Neuronal stem cell (in vitro differentiated cells): ENCODE data around the gene PDE1C.
"Not testable (repeated sequence)": the region's sequence is repeated elsewhere in the genome, so short reads cannot be mapped to it uniquely, and the experiment has no call there.

Experiments
- DNase-seq: peaks from one replicate; pipeline ENCODE4 v3.0.0-alpha.2; 2013; ENCODE audit warnings: low spot score
- H2AFZ ChIP-seq: one replicate; pipeline ENCODE4 v1.6.1; 2013; ENCODE audit warnings: mild to moderate bottlenecking, low read length, inconsistent platforms
- H2AK5ac ChIP-seq: 2 replicates; pipeline ENCODE4 v1.6.1; 2013; ENCODE audit warnings: low read depth, mild to moderate bottlenecking, inconsistent platforms, low read length, moderate library complexity, mixed read lengths
- H2BK120ac ChIP-seq: 2 replicates; pipeline ENCODE4 v1.6.1; 2013; ENCODE audit warnings: low read depth, mild to moderate bottlenecking, inconsistent platforms, low read length, moderate library complexity, mixed read lengths
- H2BK12ac ChIP-seq: one replicate; pipeline ENCODE4 v1.6.1; 2013; ENCODE audit warnings: low read length, inconsistent platforms
- H2BK15ac ChIP-seq: 2 replicates; pipeline ENCODE4 v1.6.1; 2013; ENCODE audit warnings: mild to moderate bottlenecking, low read length, inconsistent platforms, mixed read lengths
- H2BK5ac ChIP-seq: one replicate; pipeline ENCODE4 v1.6.1; 2013; ENCODE audit warnings: inconsistent platforms, mild to moderate bottlenecking, low read length, moderate library complexity
- H3K14ac ChIP-seq: one replicate; pipeline ENCODE4 v1.6.1; 2013; ENCODE audit warnings: low read length, inconsistent platforms
- H3K18ac ChIP-seq: 2 replicates; pipeline ENCODE4 v1.6.1; 2013; ENCODE audit warnings: low read length, inconsistent platforms
- H3K23ac ChIP-seq: 2 replicates; pipeline ENCODE4 v1.6.1; 2013; ENCODE audit warnings: low read depth, mild to moderate bottlenecking, mixed read lengths, low read length, inconsistent platforms; ENCODE audit not compliant: poor library complexity
- H3K27ac ChIP-seq: replicated peaks from 3 replicates; pipeline ENCODE4 v1.5.1; 2013; ENCODE audit warnings: low read length, inconsistent platforms
- H3K27me3 ChIP-seq, 3 experiments: 2 replicates each; pipeline ENCODE4 v1.6.1; 2013; ENCODE audit warnings: low read length in 3 of 3, mild to moderate bottlenecking in 2 of 3, inconsistent platforms in 1 of 3, low read depth in 1 of 3, mixed read lengths in 1 of 3, moderate library complexity in 1 of 3; ENCODE audit not compliant: control insufficient read depth in 3 of 3, insufficient read depth in 3 of 3
- H3K36me3 ChIP-seq, 2 donors: replicated peaks in 1 of 2; 2 replicates each; pipeline ENCODE4 v1.6.1; 2013; ENCODE audit warnings: low read length in 2 of 2; ENCODE audit not compliant: control insufficient read depth in 2 of 2, insufficient read depth in 2 of 2
- H3K4ac ChIP-seq: 2 replicates; pipeline ENCODE4 v1.6.1; 2013; ENCODE audit warnings: inconsistent platforms, mild to moderate bottlenecking, low read length, moderate library complexity
- H3K4me1 ChIP-seq, 2 donors: 1 replicate in 1 of 2; 2 replicates in 1 of 2; pipeline ENCODE4 v1.6.1; 2013; ENCODE audit warnings: low read length in 2 of 2, low read depth in 1 of 2; ENCODE audit not compliant: control insufficient read depth in 2 of 2, insufficient read depth in 1 of 2
- H3K4me2 ChIP-seq: one replicate; pipeline ENCODE4 v1.6.1; 2013; ENCODE audit warnings: mild to moderate bottlenecking, low read length, inconsistent platforms; ENCODE audit not compliant: insufficient read depth, poor library complexity, severe bottlenecking
- H3K4me3 ChIP-seq, 2 donors: 2 replicates each; pipeline ENCODE4 v1.5.1; 2013; ENCODE audit warnings: low read length in 2 of 2, mild to moderate bottlenecking in 2 of 2, inconsistent platforms in 1 of 2, moderate library complexity in 1 of 2
- H3K79me1 ChIP-seq: one replicate; pipeline ENCODE4 v1.6.1; 2013; ENCODE audit warnings: low read depth, mild to moderate bottlenecking, inconsistent platforms, low read length, moderate library complexity
- H3K9ac ChIP-seq: one replicate; pipeline ENCODE4 v1.6.1; 2013; ENCODE audit warnings: mild to moderate bottlenecking, low read depth, low read length, inconsistent platforms; ENCODE audit not compliant: poor library complexity
- H3K9me3 ChIP-seq, 2 donors: replicated peaks in 1 of 2; 2 replicates each; pipeline versions ENCODE3 to v1.6.1; 2013; ENCODE audit warnings: low read length in 2 of 2, mild to moderate bottlenecking in 2 of 2, inconsistent platforms in 1 of 2, low read depth in 1 of 2, mixed read lengths in 1 of 2, moderate library complexity in 1 of 2; ENCODE audit not compliant: control insufficient read depth in 2 of 2, insufficient read depth in 1 of 2
- H4K8ac ChIP-seq: one replicate; pipeline ENCODE4 v1.6.1; 2013; ENCODE audit warnings: low read depth, mild to moderate bottlenecking, inconsistent platforms, low read length, moderate library complexity
- H4K91ac ChIP-seq: one replicate; pipeline ENCODE4 v1.6.1; 2013; ENCODE audit warnings: low read length, low read depth, mild to moderate bottlenecking, inconsistent platforms; ENCODE audit not compliant: poor library complexity
- WGBS, 2 donors: extraction: QIAGEN DNeasy Blood & Tissue Kit; methylation state at CpG; one replicate each; pipeline ENCODE4 v1.1.7; 2013; ENCODE audit warnings: missing lambda C conversion rate in 2 of 2, mixed read lengths in 1 of 2; ENCODE audit not compliant: insufficient read length in 2 of 2, insufficient replicate concordance in 1 of 2; ENCODE audit errors: extremely low coverage in 2 of 2; 5-methylcytosine and 5-hydroxymethylcytosine counted together

Gene PDE1C

DNA sequence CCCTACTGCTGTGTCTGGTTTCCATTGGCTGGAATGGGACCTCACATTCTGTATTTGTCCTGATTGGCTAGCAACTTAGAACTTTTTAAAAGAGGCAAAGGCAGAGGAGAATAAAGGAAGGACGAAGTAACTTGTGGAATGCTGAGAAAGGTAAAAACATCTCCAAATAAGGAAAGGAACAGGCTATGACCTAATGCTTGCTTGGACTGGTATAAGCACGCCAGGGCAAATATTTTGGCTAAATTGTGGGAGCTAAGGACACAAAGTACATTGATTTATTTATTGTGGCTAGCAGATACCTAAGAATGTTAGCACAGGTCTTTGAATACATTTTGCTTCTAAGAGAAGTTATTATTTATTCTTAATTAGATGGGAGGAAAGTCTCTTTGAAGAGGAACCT lies 56.7 kb downstream of the PDE1C start:
- not testable (repeated sequence) for H3K9me3 ChIP-seq, H2BK12ac ChIP-seq, H3K27me3 ChIP-seq, H4K91ac ChIP-seq, H2BK15ac ChIP-seq, H2BK120ac ChIP-seq, H2AK5ac ChIP-seq, H3K4ac ChIP-seq, H3K36me3 ChIP-seq, H3K4me3 ChIP-seq, H3K18ac ChIP-seq, H3K4me1 ChIP-seq, H4K8ac ChIP-seq, H2BK5ac ChIP-seq, H2AFZ ChIP-seq, H3K4me2 ChIP-seq, H3K79me1 ChIP-seq, H3K23ac ChIP-seq, H3K14ac ChIP-seq, H3K27ac ChIP-seq, H3K9ac ChIP-seq, DNase-seq
- no CpG with 5 or more reads among the region's 2 CpGs for WGBS, 2 donors

DNA sequence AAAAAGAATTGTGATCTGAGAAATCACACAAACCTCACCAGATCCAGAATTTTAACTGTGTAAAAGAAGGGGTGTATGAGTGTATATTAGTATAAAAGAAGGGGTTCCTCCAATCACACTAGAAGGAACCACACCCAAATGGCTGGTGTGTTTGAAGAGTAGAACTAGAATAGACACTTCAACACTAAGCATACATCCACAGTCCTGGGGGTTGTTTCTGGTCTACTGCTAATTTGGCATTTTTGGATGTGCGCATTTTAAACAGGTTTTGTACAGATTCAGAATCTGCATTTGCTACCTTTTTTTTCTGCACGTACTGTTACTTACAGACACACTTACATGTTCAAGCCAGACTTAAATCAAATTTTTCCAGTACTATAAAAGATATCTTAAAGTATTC lies 64.6 kb downstream of the PDE1C start:
- H2BK15ac ChIP-seq: no peak overlapping the region
- WGBS, 2 donors: no CpG with 5 or more reads among the region's 2 CpGs
- H2AK5ac ChIP-seq: no peak overlapping the region
- no peak overlapping the region for H3K9ac ChIP-seq
- H2BK12ac ChIP-seq: no peak overlapping the region
- no peak overlapping the region for H2BK120ac ChIP-seq
- no peak overlapping the region for H4K8ac ChIP-seq
- DNase-seq: no peak
- H3K36me3 ChIP-seq: no peaks in the 10 kb centered on the region
- H3K79me1 ChIP-seq: no peaks in the 10 kb centered on the region
- no peak overlapping the region for H2BK5ac ChIP-seq
- H4K91ac ChIP-seq: no peak overlapping the region
- no peak overlapping the region for H3K4me3 ChIP-seq
- H3K9me3 ChIP-seq: peaks cover 0 to 7% of the 10 kb centered on the region in 2 donors
- no peak overlapping the region for H3K23ac ChIP-seq
- H3K4ac ChIP-seq: no peak overlapping the region
- no peaks in the 10 kb centered on the region for H3K4me1 ChIP-seq
- H3K4me2 ChIP-seq: no peak overlapping the region
- H3K14ac ChIP-seq: no peak overlapping the region
- no peak overlapping the region for H3K27ac ChIP-seq
- no peaks in the 10 kb centered on the region for H3K27me3 ChIP-seq
- no peak overlapping the region for H2AFZ ChIP-seq
- no peak overlapping the region for H3K18ac ChIP-seq

DNA sequence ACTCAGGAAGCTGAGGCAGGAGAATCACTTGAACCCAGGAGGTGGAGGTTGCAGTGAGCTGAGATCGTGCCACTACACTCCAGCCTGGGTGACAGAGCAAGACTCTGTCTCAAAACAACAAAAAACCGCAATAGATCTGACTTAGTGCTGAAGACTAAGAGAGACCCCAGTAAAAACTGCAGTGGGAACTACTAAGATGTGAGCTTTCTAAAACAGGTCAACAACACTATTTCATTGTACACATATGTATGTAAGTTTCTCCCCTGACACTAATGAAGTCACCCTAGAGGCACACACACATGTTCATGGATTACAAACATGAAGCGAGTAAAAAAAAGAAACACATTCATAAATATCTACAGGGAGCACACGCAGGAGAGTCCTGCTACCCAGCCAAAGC lies 68.3 kb downstream of the PDE1C start:
- Histone ChIP-seq H3K9ac (no peak overlapping the region), H4K91ac (no peak overlapping the region), H3K4me3 (no peak overlapping the region), H2AFZ (no peak overlapping the region), H3K4ac (no peak overlapping the region), H3K9me3 (peaks cover 0 to 7% of the 10 kb centered on the region in 2 donors), H4K8ac (no peak overlapping the region), H3K36me3 (no peaks in the 10 kb centered on the region), H2BK15ac (no peak overlapping the region), H3K18ac (no peak overlapping the region), H3K27me3 (no peaks in the 10 kb centered on the region), H3K14ac (no peak overlapping the region), H2AK5ac (no peak overlapping the region), H3K27ac (no peak overlapping the region), H2BK120ac (no peak overlapping the region), H3K4me1 (peaks cover 0 to 3% of the 10 kb centered on the region in 2 donors), H3K23ac (no peak overlapping the region), H3K4me2 (no peak overlapping the region), H2BK5ac (no peak overlapping the region), H2BK12ac (no peak overlapping the region), H3K79me1 (no peaks in the 10 kb centered on the region)
- DNase-seq: no peak
- whole genome bisulfite sequencing, 2 donors: no CpG with 5 or more reads among the region's 4 CpGs

DNA sequence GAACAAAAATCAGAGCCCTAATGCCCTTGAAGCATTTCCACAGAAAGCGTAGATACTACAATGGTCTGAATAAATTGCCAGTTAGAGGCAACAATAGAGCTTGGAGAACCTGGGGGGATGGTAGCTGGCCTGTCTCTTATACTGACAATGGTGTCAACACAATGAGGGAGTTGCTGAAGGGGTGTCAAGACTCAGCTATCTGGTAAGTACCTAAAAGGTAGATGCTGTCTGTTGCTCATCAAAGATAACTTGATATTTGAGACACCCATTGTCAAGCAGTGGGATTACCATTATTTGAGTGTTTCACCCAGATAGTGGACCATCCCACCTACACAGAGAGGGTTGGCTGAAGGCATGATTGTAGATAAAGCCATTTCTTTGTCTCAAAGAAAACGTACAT lies 72.8 kb downstream of the PDE1C start:
- Histone ChIP-seq H3K4me2 (no peak overlapping the region), H4K8ac (no peak overlapping the region), H3K79me1 (no peaks in the 10 kb centered on the region), H3K4me3 (no peak overlapping the region), H3K14ac (no peak overlapping the region), H4K91ac (no peak overlapping the region), H3K27ac (no peak overlapping the region), H3K4me1 (peaks cover 0 to 3% of the 10 kb centered on the region in 2 donors), H3K23ac (no peak overlapping the region), H2BK12ac (no peak overlapping the region), H3K36me3 (no peaks in the 10 kb centered on the region), H2BK120ac (no peak overlapping the region), H3K9me3 (peaks cover 0 to 7% of the 10 kb centered on the region in 2 donors), H2BK5ac (no peak overlapping the region), H3K4ac (no peak overlapping the region), H2AFZ (no peak overlapping the region), H2AK5ac (no peak overlapping the region), H2BK15ac (no peak overlapping the region), H3K9ac (no peak overlapping the region), H3K27me3 (no peaks in the 10 kb centered on the region), H3K18ac (no peak overlapping the region)
- WGBS, 2 donors: no CpG with 5 or more reads among the region's 2 CpGs
- no peak for DNase-seq
